HG03457 (cell line): Measurements from ENCODE around the gene CBFA2T3.

Source experiments
- ATAC-seq: cut with Tn5 transposase; IDR thresholded peaks from one replicate; pipeline ENCODE4 v1.9.1; 2021; ENCODE audit warnings: moderate number of reproducible peaks; ENCODE audit not compliant: unreplicated experiment

The CBFA2T3 gene

GRCh38 chr16:88880226-88881006 lies 96.6 kb downstream of the CBFA2T3 start:
- ATAC-seq = no peak

- no peak for ATAC-seq
Observed at GRCh38 chr16:88879788-88880055, 97.3 kb downstream of the CBFA2T3 start.

DNA sequence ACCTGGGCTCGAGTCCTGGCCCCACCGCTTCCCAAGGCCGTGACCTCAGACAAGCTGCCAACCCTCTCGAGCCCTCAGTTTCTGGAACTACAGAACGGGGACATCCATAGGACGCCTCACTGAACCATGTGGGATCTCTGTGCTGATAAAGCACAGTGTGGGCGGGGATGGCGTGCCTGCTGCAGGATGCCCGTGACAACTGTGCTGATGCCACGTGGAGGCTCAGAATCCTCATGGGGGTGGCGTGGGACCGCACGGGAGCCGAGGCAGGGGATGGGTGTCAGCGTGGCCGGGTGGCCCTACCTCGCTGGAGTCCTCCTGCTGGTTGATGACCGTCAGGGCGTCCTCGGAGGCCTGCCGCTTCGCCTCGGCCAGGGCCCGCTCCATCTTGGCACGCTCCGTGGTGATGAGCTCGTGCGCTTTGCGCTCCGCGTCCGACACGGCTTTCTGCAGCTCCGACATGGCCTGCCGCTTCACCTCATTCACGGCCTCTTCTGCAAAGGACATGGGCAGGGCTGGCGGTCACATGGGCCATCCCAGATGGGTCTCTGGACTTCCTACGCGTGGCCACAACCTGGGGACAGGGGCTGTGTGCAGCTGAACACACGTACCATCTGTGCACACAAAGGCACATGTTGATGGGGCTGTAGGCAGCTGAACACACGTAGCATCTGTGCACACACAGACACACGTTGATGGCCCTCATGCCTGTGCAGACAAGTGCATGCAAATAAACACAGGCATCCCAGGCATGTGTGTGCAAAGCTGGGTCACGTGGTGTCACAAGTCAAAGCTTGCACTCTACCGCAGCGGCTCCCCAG lies 97.8 kb downstream of the CBFA2T3 start:
- no peak for ATAC-seq

DNA sequence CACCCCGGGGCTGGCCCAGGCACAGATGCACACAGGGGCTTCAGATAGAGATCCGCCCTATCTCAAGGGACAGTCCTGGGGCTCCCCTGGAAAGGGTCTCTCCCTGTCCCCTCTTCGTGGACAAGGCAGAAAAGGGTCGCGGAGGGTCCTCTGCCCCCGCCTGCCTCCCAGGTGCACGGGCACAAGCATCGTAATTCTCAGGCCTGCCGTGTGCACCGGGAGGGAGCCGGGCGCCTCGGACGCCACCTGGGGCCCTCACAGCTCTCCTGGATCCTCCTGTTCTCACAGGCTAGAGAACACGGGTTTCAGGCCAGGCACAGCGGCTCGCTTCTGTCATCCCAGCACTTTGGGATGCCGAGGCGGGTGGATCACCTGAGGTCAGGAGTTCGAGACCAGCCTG lies 98.7 kb downstream of the CBFA2T3 start:
- no peak for ATAC-seq

GRCh38 chr16:88877564-88878289 lies 99.3 kb downstream of the CBFA2T3 start:
- ATAC-seq = no peak

GRCh38 chr16:88876942-88877526 lies 100.0 kb downstream of the CBFA2T3 start:
- no peak for ATAC-seq

- ATAC-seq = no peak
Observed at GRCh38 chr16:88875703-88876234, 101.2 kb downstream of the CBFA2T3 start.

DNA sequence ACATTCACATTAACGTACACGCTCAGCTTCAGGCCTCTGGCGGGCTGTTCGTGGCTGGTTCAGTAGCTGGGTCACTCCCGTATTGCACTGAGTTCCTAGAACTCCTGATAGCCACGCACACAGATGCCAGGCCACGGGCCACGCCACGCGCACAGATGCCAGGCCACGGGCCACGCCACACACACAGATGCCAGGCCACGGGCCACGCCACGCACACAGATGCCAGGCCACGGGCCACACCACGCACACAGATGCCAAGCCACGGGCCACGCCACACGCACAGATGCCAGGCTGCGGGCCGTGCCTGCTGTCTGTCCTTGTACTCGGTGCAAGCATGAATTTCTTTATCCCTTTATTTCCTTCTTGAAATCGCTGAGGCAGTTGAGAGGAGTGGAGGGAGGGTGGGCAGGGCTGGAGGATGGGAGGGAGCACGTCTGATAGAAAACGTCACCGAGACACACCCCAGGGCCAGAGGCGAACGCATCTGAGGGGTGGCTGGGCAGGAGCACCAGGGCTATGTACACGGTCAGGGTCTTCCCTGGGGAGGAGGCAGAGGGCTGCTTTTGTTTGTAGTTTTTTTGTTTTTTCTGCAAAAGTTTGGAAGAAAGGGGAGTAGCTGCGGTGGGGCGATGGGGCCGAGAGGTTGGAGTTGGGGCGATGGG lies 101.9 kb downstream of the CBFA2T3 start:
- no peak for ATAC-seq

- ATAC-seq = no peak
Observed at GRCh38 chr16:88872650-88873331, 104.2 kb downstream of the CBFA2T3 start.

DNA sequence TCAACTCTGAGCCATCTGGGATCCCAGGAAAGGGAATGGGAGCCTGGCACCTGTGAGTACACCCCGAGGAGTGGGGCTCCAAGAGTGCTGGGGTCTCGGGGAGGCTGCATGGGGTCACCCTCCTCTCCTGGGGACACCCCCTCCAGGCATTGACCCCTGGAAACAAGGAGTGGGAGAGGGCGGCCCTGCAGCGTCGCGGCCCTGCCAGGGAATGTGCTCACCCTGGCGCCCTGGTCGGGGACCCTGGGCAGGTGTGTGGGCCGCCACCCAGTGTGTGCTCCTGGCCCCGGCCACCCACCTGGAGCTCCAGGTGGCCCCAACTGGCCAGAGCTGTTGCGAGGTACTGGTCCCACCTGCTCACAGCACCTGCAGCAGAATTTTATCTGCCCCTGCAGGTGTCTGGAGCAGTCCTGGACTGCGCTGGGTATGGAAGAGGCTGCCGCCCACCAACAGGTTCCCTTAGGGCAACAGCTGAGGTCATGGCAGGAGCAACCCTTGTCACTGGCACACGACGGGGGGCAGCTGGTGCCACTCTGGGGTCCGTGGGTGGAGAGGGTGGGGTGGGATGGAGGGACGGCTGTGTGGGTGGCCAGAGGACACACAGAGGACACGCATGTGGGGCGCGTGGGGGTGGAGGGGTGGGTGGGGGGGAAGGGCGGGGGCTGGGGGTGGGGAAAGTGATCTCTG lies 105.1 kb downstream of the CBFA2T3 start:
- no peak for ATAC-seq

GRCh38 chr16:88871349-88871702 lies 105.7 kb downstream of the CBFA2T3 start:
- no peak for ATAC-seq

- no peak for ATAC-seq
Observed at GRCh38 chr16:88870608-88871348, 106.2 kb downstream of the CBFA2T3 start.

DNA sequence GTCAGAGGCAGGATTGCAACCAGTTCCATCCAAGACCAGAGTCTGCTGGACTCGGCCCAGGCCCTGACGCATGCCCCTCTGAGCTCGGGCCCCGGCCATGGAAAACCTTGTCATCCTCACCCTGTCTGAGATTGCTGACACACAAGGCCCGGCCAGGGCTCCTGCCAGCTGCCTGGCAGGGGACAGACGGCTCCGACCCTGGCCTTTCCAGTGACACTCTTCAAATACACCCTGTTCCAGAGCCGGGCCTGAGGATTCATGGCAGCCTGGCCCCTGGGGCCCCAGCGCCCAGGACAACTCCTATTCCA lies 107.4 kb downstream of the CBFA2T3 start:
- no peak for ATAC-seq

- no peak for ATAC-seq
Observed at GRCh38 chr16:88868974-88869672, 107.9 kb downstream of the CBFA2T3 start.

DNA sequence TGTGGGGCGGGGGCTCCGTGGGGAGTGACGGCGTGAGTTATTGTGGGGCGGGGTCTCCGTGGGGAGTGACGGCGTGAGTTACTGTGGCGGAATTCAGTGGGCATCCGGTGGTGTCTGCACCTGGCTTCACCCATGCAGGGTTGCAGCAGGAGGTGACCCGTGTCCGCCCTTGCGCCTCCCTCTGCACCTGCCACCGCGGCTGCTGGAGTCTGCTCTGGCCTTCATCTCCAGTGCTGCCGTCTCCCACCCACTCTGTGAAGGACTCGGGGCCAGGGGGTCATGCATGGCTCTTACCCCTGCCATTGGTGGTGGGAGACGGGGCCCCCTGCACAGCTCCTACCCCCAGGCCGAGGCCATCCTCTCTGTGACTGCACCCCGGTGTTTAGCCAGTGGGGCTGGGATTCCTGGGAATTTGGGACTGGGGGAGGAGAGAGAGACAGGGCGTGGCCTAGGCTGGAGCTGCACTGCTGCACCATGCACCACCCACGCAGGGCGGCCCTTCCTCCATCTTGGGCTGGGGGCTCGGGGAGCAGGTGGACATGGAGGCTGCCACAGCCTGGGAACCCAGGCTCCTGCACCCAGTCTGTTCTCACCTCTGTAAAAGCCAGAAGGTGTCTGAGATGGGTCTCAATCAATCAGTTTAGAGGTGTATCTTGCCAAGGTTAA lies 109.3 kb downstream of the CBFA2T3 start:
- ATAC-seq = no peak

DNA sequence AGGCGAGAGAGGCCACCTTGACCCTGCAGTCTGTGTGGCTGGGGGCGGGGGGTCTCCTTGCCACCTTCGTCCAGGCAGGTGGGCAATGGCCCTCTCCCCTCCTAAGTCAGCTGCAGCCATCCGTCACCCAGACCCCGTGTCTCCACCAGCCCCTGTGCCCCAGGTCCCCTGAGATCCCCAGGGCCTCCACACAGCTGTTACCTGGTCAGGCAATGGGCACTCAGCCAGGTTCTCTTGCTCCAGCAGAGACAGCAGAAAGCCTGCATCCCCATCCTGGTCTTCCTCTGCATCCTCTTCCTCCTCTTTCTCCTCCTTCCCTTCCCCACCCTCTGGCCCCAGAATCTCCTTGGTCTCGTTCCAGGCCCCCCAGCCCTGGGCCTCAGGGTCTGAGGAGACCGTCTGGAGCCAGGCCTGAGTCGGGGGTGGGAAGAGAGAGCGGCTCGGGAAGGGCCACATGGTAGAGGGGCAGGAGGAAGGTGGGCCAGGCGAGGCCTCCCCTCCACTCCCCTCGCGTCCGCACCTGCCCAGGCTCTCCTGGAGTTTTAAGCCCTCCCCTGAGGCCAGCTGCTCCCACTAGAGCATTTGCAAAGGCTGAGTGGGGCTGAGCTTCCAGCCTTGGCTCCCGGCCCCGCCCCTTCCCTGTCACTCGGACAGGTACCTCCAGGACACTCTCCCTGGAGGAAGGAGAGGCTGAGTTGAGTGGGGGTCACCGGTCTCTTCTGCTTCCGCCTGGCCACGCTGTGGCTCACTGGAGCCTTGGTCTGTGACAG lies 110.7 kb downstream of the CBFA2T3 start, which contains the start of gene PABPN1L:
TSS of gene PABPN1L (minus strand) at position 510 of the 770 bp plus-strand sequence. CDS start at position 456, 54 bp downstream.
- ATAC-seq = no peak

DNA sequence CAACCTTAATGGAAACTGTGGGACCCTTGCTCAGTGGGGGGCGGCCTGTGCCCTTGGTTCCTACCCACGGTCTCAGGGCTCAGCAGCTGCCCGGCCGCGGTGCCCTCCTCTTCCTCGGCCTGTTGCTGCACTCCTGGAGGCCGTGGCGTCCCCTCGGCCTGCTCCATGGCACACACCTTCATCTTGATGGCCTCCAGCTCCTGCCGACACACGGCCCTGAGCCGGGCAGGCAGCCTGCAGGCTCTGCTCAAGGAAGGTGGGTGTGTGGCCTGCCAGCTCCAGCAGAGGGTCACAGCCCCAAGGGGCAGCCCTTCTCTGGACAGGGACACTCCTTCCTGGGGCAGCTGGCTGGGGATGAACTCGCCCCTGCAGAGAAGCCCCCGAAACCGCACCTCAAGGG lies 111.3 kb downstream of the CBFA2T3 start:
- ATAC-seq = no peak
